ENCODE data around the gene TBC1D22B.
A peak's percentile ranks its signal among the peaks of the same experiment; 100 is the strongest.

TBC1D22B gene

DNA sequence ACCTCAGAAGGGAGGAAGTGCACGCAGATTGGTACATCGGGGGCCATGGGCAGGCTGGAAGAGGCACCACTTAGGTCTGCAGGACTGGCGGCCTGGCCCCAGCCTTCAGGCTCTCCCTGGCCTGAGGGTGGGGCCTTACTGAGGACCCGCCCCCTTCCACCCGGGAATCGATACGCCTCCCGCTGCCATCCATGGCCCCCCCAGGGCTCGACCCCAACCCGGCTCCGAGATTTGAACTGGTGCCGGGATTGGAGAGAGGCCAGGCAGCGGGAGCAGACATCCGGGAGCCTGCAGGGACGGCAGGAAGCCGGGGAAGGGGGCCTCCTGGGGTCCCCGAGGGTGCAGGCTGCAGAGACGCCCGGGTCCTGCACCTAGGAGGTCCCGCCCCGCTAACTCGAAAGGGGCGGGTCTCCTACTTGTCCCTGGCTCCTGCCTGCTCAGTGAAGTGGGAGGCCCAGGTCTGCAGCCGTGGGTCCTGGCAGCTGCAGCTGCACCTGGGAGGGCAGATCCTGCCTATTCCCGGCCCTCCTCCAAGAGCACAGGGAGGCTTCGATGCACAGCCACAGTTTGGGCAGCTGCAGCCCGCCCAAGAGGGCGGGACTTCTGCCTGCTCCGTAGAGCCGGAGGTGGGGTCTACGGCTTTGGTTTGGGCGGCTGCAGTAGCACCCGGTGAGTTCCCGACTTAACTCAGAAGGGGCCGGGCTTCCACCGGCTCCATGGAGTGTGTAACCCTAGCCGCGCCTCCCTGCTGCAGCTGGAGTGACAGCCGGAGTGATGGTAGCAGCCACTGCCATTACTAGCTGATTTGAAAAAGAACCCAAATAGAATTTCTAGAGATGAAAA, 35.2 kb upstream of the TBC1D22B start (continued):
- TF ChIP-seq, protein P1, sequence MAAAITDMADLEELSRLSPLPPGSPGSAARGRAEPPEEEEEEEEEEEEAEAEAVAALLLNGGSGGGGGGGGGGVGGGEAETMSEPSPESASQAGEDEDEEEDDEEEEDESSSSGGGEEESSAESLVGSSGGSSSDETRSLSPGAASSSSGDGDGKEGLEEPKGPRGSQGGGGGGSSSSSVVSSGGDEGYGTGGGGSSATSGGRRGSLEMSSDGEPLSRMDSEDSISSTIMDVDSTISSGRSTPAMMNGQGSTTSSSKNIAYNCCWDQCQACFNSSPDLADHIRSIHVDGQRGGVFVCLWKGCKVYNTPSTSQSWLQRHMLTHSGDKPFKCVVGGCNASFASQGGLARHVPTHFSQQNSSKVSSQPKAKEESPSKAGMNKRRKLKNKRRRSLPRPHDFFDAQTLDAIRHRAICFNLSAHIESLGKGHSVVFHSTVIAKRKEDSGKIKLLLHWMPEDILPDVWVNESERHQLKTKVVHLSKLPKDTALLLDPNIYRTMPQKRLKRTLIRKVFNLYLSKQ (tag by site-specific recombination; IDR thresholded peaks at IDR 0.05; ENCODE audit: borderline replicate concordance), result no peak
- TF ChIP-seq ZNF645 (tag by site-specific recombination; IDR thresholded peaks at IDR 0.05), result no peak
- peak; percentile 40; the same call in 1 of the 2 replicates for TF ChIP-seq ZNF629 (tag by site-specific recombination; IDR thresholded peaks at IDR 0.05)
- TF ChIP-seq SP7 (tag by site-specific recombination; IDR thresholded peaks at IDR 0.05), result peak; percentile 45; the same call in 1 of the 2 replicates
- TF ChIP-seq SCRT1 (tag by site-specific recombination; IDR thresholded peaks at IDR 0.05; ENCODE audit: borderline replicate concordance), result no peak
- TF ChIP-seq ZNF335 (tag by site-specific recombination; conservative IDR thresholded peaks at IDR 0.05), result peak; percentile 97
- no peak for TF ChIP-seq ZNF202 (tag by site-specific recombination; IDR thresholded peaks at IDR 0.05; ENCODE audit: borderline replicate concordance)
- TF ChIP-seq ZNF664 (tag by site-specific recombination; IDR thresholded peaks at IDR 0.05), result no peak
- TF ChIP-seq ZBTB21 (tag by site-specific recombination; IDR thresholded peaks at IDR 0.05), result no peak
- TF ChIP-seq ZNF677 (tag by site-specific recombination; IDR thresholded peaks at IDR 0.05), result no peak
- TF ChIP-seq GFI1B (tag by site-specific recombination; IDR thresholded peaks at IDR 0.05), result no peak
- peak; percentile 98 for TF ChIP-seq ZIC2 (tag by site-specific recombination; IDR thresholded peaks at IDR 0.05)
- no peak for TF ChIP-seq BCL11B (tag by site-specific recombination; IDR thresholded peaks at IDR 0.05; ENCODE audit: low read depth)
- peak; percentile 52; the same call in 1 of the 2 replicates for TF ChIP-seq KLF10 (tag by site-specific recombination; IDR thresholded peaks at IDR 0.05)
- TF ChIP-seq BCL6B (tag by site-specific recombination; IDR thresholded peaks at IDR 0.05), result no peak
- peak; percentile 96 for TF ChIP-seq SP2 (tag by site-specific recombination; IDR thresholded peaks at IDR 0.05)
- no peak for TF ChIP-seq ZNF843 (tag by site-specific recombination; IDR thresholded peaks at IDR 0.05)
- TF ChIP-seq ZNF670 (tag by site-specific recombination; IDR thresholded peaks at IDR 0.05; ENCODE audit: low read depth), result no peak
- no peak for TF ChIP-seq ZNF530 (tag by site-specific recombination; IDR thresholded peaks at IDR 0.05; ENCODE audit: low read depth)
- peak; percentile 62; the same call in 1 of the 2 replicates for TF ChIP-seq ZXDB (tag by site-specific recombination; IDR thresholded peaks at IDR 0.05)
- TF ChIP-seq ZNF132 (tag by site-specific recombination; IDR thresholded peaks at IDR 0.05; ENCODE audit: borderline replicate concordance), result no peak
- no peak for TF ChIP-seq ZNF473 (tag by site-specific recombination; IDR thresholded peaks at IDR 0.05)
- peak; percentile 52; the same call in 1 of the 2 replicates for TF ChIP-seq KLF1 (tag by site-specific recombination; IDR thresholded peaks at IDR 0.05)
- TF ChIP-seq, protein P2, sequence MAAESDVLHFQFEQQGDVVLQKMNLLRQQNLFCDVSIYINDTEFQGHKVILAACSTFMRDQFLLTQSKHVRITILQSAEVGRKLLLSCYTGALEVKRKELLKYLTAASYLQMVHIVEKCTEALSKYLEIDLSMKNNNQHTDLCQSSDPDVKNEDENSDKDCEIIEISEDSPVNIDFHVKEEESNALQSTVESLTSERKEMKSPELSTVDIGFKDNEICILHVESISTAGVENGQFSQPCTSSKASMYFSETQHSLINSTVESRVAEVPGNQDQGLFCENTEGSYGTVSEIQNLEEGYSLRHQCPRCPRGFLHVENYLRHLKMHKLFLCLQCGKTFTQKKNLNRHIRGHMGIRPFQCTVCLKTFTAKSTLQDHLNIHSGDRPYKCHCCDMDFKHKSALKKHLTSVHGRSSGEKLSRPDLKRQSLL (tag by site-specific recombination; IDR thresholded peaks at IDR 0.05), result no peak
- TF ChIP-seq EGR2 (tag by site-specific recombination; IDR thresholded peaks at IDR 0.05; ENCODE audit: low read depth), result no peak

Data from HEK293 (cell line).